ENCODE results near the gene SH3BP4.

SH3BP4 gene

GRCh38 chr2:235026649-235027557, 75.1 kb downstream of the SH3BP4 start:
- TF ChIP-seq GATA3 (IDR thresholded peaks at IDR 0.05; ENCODE audit: low read depth, low read length), result no peak

- TF ChIP-seq GATA3 (IDR thresholded peaks at IDR 0.05; ENCODE audit: low read depth, low read length) (no peak), GATA2 (IDR thresholded peaks at IDR 0.05; ENCODE audit: low read depth, low read length) (no peak)
Measured at GRCh38 chr2:235027558-235028214, 75.9 kb downstream of the SH3BP4 start.

- no peak for TF ChIP-seq GATA3 (IDR thresholded peaks at IDR 0.05; ENCODE audit: low read depth, low read length)
- no peak for TF ChIP-seq GATA2 (IDR thresholded peaks at IDR 0.05; ENCODE audit: low read depth, low read length)
Measured at GRCh38 chr2:235028646-235029045, 76.8 kb downstream of the SH3BP4 start.

- TF ChIP-seq GATA2 (IDR thresholded peaks at IDR 0.05; ENCODE audit: low read depth, low read length) (no peak), GATA3 (IDR thresholded peaks at IDR 0.05; ENCODE audit: low read depth, low read length) (no peak)
Measured at GRCh38 chr2:235029054-235029453, 77.2 kb downstream of the SH3BP4 start.

GRCh38 chr2:235030126-235030525, 78.3 kb downstream of the SH3BP4 start:
- TF ChIP-seq GATA3 (IDR thresholded peaks at IDR 0.05; ENCODE audit: low read depth, low read length), result no peak
- TF ChIP-seq GATA2 (IDR thresholded peaks at IDR 0.05; ENCODE audit: low read depth, low read length), result no peak

GRCh38 chr2:235030936-235031335, 79.1 kb downstream of the SH3BP4 start:
- no peak for TF ChIP-seq GATA3 (IDR thresholded peaks at IDR 0.05; ENCODE audit: low read depth, low read length)
- TF ChIP-seq GATA2 (IDR thresholded peaks at IDR 0.05; ENCODE audit: low read depth, low read length), result no peak

- TF ChIP-seq GATA3 (IDR thresholded peaks at IDR 0.05; ENCODE audit: low read depth, low read length) (no peak), GATA2 (IDR thresholded peaks at IDR 0.05; ENCODE audit: low read depth, low read length) (no peak)
Measured at GRCh38 chr2:235031686-235032373, 80.0 kb downstream of the SH3BP4 start.

- TF ChIP-seq GATA2 (IDR thresholded peaks at IDR 0.05; ENCODE audit: low read depth, low read length) (no peak), GATA3 (IDR thresholded peaks at IDR 0.05; ENCODE audit: low read depth, low read length) (no peak)
Measured at GRCh38 chr2:235032466-235032865, 80.6 kb downstream of the SH3BP4 start.

- TF ChIP-seq GATA3 (IDR thresholded peaks at IDR 0.05; ENCODE audit: low read depth, low read length) (no peak), GATA2 (IDR thresholded peaks at IDR 0.05; ENCODE audit: low read depth, low read length) (no peak)
Measured at GRCh38 chr2:235032949-235033348, 81.1 kb downstream of the SH3BP4 start.

GRCh38 chr2:235034265-235035118, 82.7 kb downstream of the SH3BP4 start:
- TF ChIP-seq GATA3 (IDR thresholded peaks at IDR 0.05; ENCODE audit: low read depth, low read length) (no peak), GATA2 (IDR thresholded peaks at IDR 0.05; ENCODE audit: low read depth, low read length) (no peak)

- TF ChIP-seq GATA3 (IDR thresholded peaks at IDR 0.05; ENCODE audit: low read depth, low read length) (no peak), GATA2 (IDR thresholded peaks at IDR 0.05; ENCODE audit: low read depth, low read length) (no peak)
Measured at GRCh38 chr2:235037604-235038166, 85.9 kb downstream of the SH3BP4 start.

GRCh38 chr2:235041221-235041917, 89.6 kb downstream of the SH3BP4 start:
- TF ChIP-seq GATA3 (IDR thresholded peaks at IDR 0.05; ENCODE audit: low read depth, low read length), result no peak
- TF ChIP-seq GATA2 (IDR thresholded peaks at IDR 0.05; ENCODE audit: low read depth, low read length), result no peak

Measured in SH-SY5Y (cell line).